ENCODE results near the gene LRRC53.

Gene LRRC53

GRCh38 chr1:74431531-74431930 lies 80.9 kb downstream of the LRRC53 start:
- no peak for DNase-seq (ENCODE audit: low read depth, low spot score)
- no peak overlapping the region for H3K4me3 ChIP-seq (ENCODE audit: low read depth, low read length)
- TF ChIP-seq CTCF (IDR thresholded peaks at IDR 0.05; ENCODE audit: low read depth, low read length): no peak
- in situ Hi-C loops (cut with HindIII; ENCODE audit: low sequenced_read_pairs): no loop called here

GRCh38 chr1:74430342-74430934 lies 82.0 kb downstream of the LRRC53 start:
- no peak for TF ChIP-seq CTCF (IDR thresholded peaks at IDR 0.05; ENCODE audit: low read depth, low read length)
- H3K4me3 ChIP-seq (ENCODE audit: low read depth, low read length): no peak overlapping the region
- no peak for DNase-seq (ENCODE audit: low read depth, low spot score)
- in situ Hi-C loops (cut with HindIII; ENCODE audit: low sequenced_read_pairs): no loop called here

GRCh38 chr1:74429580-74429979 lies 82.8 kb downstream of the LRRC53 start:
- no peak for TF ChIP-seq CTCF (IDR thresholded peaks at IDR 0.05; ENCODE audit: low read depth, low read length)
- DNase-seq (ENCODE audit: low read depth, low spot score): no peak
- in situ Hi-C loops (cut with HindIII; ENCODE audit: low sequenced_read_pairs): no loop called here
- no peak overlapping the region for H3K4me3 ChIP-seq (ENCODE audit: low read depth, low read length)

GRCh38 chr1:74427681-74428080 lies 84.7 kb downstream of the LRRC53 start:
- TF ChIP-seq CTCF (IDR thresholded peaks at IDR 0.05; ENCODE audit: low read depth, low read length): no peak
- in situ Hi-C loops (cut with HindIII; ENCODE audit: low sequenced_read_pairs): no loop called here
- no peak overlapping the region for H3K4me3 ChIP-seq (ENCODE audit: low read depth, low read length)
- peak; percentile 46 for DNase-seq (ENCODE audit: low read depth, low spot score)

- in situ Hi-C loops (cut with HindIII; ENCODE audit: low sequenced_read_pairs): no loop called here
- no peak for TF ChIP-seq CTCF (IDR thresholded peaks at IDR 0.05; ENCODE audit: low read depth, low read length)
- H3K4me3 ChIP-seq (ENCODE audit: low read depth, low read length): no peak overlapping the region
- DNase-seq (ENCODE audit: low read depth, low spot score): peak; percentile 5
These were observed 86.0 kb downstream of the LRRC53 start for GRCh38 chr1:74426208-74426937.

GRCh38 chr1:74425676-74426075 lies 86.7 kb downstream of the LRRC53 start:
- in situ Hi-C loops (cut with HindIII; ENCODE audit: low sequenced_read_pairs): no loop called here
- TF ChIP-seq CTCF (IDR thresholded peaks at IDR 0.05; ENCODE audit: low read depth, low read length): no peak
- no peak overlapping the region for H3K4me3 ChIP-seq (ENCODE audit: low read depth, low read length)
- peak; percentile 8 for DNase-seq (ENCODE audit: low read depth, low spot score)
